OCI-LY7 (cell line): ENCODE results near the gene KDM6B.

Experiments
- EZH2phosphoT487 ChIP-seq: fragments of 200-600 bp; sonication (generic); IDR thresholded peaks from 2 replicates; pipeline ENCODE4 v1.6.1; 2018; ENCODE audit warnings: low read depth, borderline replicate concordance, mild to moderate bottlenecking, mixed run types, antibody characterized with exemption, low read length, moderate library complexity, mixed read lengths
- TF ChIP-seq, protein P1 (sequence below): fragments of 200-600 bp; sonication (generic); conservative IDR thresholded peaks from 2 replicates; pipeline ENCODE4 v1.5.1; 2014; ENCODE audit warnings: mild to moderate bottlenecking, antibody characterized with exemption, low read length, moderate library complexity, mixed read lengths

DNA sequence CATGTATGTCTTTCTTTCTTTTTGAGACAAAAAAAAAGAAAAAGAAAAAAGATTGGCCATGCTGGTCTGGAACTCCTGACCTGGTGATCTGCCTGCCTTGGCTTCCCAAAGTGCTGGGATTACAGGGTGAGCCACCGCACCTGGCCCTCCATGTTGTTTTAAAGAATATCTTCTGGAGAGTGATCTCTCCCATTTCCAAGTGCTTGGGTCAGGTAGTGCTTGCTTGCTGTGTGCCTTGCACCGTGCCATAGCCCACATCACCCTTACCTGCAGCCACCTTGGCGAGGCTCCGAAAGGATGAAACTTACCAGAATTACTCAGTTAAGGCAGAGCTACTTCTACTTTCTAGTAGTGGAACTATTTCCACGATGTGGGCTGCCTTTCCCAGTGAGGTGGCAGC lies 19.0 kb upstream of the KDM6B start:
- TF ChIP-seq, protein P1, sequence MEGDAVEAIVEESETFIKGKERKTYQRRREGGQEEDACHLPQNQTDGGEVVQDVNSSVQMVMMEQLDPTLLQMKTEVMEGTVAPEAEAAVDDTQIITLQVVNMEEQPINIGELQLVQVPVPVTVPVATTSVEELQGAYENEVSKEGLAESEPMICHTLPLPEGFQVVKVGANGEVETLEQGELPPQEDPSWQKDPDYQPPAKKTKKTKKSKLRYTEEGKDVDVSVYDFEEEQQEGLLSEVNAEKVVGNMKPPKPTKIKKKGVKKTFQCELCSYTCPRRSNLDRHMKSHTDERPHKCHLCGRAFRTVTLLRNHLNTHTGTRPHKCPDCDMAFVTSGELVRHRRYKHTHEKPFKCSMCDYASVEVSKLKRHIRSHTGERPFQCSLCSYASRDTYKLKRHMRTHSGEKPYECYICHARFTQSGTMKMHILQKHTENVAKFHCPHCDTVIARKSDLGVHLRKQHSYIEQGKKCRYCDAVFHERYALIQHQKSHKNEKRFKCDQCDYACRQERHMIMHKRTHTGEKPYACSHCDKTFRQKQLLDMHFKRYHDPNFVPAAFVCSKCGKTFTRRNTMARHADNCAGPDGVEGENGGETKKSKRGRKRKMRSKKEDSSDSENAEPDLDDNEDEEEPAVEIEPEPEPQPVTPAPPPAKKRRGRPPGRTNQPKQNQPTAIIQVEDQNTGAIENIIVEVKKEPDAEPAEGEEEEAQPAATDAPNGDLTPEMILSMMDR, result no peak
- TF ChIP-seq EZH2phosphoT487, result no peak
